ENCODE data around the gene DLGAP1. TPM values are rescaled to one million over a fixed set of nuclear protein-coding genes. Genes with fewer than 3 reads are reported as not detected.

DLGAP1 gene
- total and polyA plus RNA-seq, 3 donors from 2014 or later, result 18.6 to 93.8 (median 69.1) TPM

GRCh38 chr18:3794537-3795348 is 660.4 kb downstream of the DLGAP1 start:
- Histone ChIP-seq H3K4me3 (no peak overlapping the region), H3K27me3 (no peaks in the 10 kb centered on the region), H3K4me1 (no peaks in the 10 kb centered on the region), H3K9me3 (no peaks in the 10 kb centered on the region), H3K27ac (no peak overlapping the region), H3K36me3 (ENCODE audit: low read depth, missing control alignments) (no peaks in the 10 kb centered on the region)
- no peak for DNase-seq
- 52 to 57% methylated on average over 9 of the region's 9 CpGs for WGBS, 2 donors
- intact Hi-C loops (cut with DNase I; ENCODE audit: low total_unique reads), result loop anchor here (5.0 kb wide), 1 partner anchor 1168 kb away; no protein-coding TSS in a partner anchor
- TF ChIP-seq POLR2A (IDR thresholded peaks at IDR 0.05), result no peak
- no peak for TF ChIP-seq CTCF (IDR thresholded peaks at IDR 0.05)

DNA sequence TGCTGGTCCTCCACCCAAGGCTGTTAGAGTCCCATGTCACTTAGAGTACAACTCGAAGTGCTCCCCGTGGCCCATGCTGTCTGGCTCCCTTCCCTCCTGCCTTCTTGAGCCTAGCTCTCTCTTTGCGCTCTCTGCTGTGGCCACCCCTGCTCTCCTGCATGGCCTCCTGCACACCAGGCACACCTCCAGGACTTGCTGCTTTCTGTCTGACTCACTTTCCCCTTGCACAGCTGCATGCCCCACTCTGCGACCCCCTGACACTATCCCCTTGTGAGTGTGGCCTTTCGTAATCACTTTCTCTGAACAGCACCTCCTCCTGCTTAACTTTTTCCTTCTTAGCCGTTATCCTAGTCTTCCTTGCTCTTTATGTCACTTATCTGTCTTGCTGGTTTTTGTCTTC is 661.6 kb downstream of the DLGAP1 start:
- Histone ChIP-seq H3K36me3 (ENCODE audit: low read depth, missing control alignments) (no peaks in the 10 kb centered on the region), H3K4me3 (no peak overlapping the region), H3K9me3 (no peaks in the 10 kb centered on the region), H3K4me1 (no peaks in the 10 kb centered on the region), H3K27ac (no peak overlapping the region), H3K27me3 (no peaks in the 10 kb centered on the region)
- intact Hi-C loops (cut with DNase I; ENCODE audit: low total_unique reads), result no loop called here
- no peak for DNase-seq
- TF ChIP-seq POLR2A (IDR thresholded peaks at IDR 0.05) (no peak), CTCF (IDR thresholded peaks at IDR 0.05) (no peak)
- WGBS, 2 donors, result 85 to 86% methylated on average over 6 of the region's 6 CpGs

GRCh38 chr18:3793111-3793510 is 662.0 kb downstream of the DLGAP1 start:
- H3K36me3 ChIP-seq (ENCODE audit: low read depth, missing control alignments), result no peaks in the 10 kb centered on the region
- intact Hi-C loops (cut with DNase I; ENCODE audit: low total_unique reads), result no loop called here

DNA sequence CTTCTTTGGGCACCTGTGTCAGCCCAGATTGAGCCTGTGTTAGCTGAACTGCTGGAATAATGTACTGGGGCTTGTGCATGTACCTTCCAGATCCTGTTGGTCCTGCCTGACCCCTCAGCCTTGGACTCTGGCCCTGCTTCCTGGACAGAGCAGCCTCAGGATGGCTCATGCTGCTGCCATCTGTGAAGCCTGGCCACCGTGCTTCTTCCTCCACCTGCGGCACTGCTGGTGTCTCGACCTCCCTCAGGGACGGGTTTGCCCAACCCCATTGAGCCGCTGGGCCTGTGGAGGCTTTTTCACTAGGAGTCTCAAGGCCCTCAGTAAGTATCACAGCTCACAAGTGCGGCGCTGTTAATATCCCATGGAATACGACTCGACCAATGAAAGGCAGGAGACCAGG is 662.4 kb downstream of the DLGAP1 start:
- intact Hi-C loops (cut with DNase I; ENCODE audit: low total_unique reads), result no loop called here
- no peak overlapping the region for H3K4me3 ChIP-seq
- 92 to 94% methylated on average over 9 of the region's 9 CpGs for WGBS, 2 donors
- no peaks in the 10 kb centered on the region for H3K4me1 ChIP-seq
- no peaks in the 10 kb centered on the region for H3K36me3 ChIP-seq (ENCODE audit: low read depth, missing control alignments)
- H3K9me3 ChIP-seq, result no peaks in the 10 kb centered on the region
- H3K27ac ChIP-seq, result no peak overlapping the region
- TF ChIP-seq CTCF (IDR thresholded peaks at IDR 0.05) (no peak), POLR2A (IDR thresholded peaks at IDR 0.05) (no peak)
- no peaks in the 10 kb centered on the region for H3K27me3 ChIP-seq
- no peak for DNase-seq

More at GRCh38 chr18:3793111-3793510, 662.0 kb downstream of the DLGAP1 start:
- Histone ChIP-seq H3K27ac (no peak overlapping the region), H3K27me3 (no peaks in the 10 kb centered on the region), H3K4me3 (no peak overlapping the region), H3K9me3 (no peaks in the 10 kb centered on the region), H3K4me1 (no peaks in the 10 kb centered on the region)
- WGBS, 2 donors, result 82 to 83% methylated on average over 5 of the region's 5 CpGs
- TF ChIP-seq POLR2A (IDR thresholded peaks at IDR 0.05) (no peak), CTCF (IDR thresholded peaks at IDR 0.05) (no peak)
- no peak for DNase-seq

- H3K9me3 ChIP-seq, result no peaks in the 10 kb centered on the region
- no peak overlapping the region for H3K4me3 ChIP-seq
- 60 to 65% methylated on average over 4 of the region's 4 CpGs for WGBS, 2 donors
- TF ChIP-seq CTCF (IDR thresholded peaks at IDR 0.05) (no peak), POLR2A (IDR thresholded peaks at IDR 0.05) (no peak)
- H3K36me3 ChIP-seq (ENCODE audit: low read depth, missing control alignments), result no peaks in the 10 kb centered on the region
- H3K27me3 ChIP-seq, result no peaks in the 10 kb centered on the region
- H3K27ac ChIP-seq, result no peak overlapping the region
- no peaks in the 10 kb centered on the region for H3K4me1 ChIP-seq
- intact Hi-C loops (cut with DNase I; ENCODE audit: low total_unique reads), result no loop called here
- DNase-seq, result no peak
Observed at GRCh38 chr18:3791238-3791637, 663.9 kb downstream of the DLGAP1 start.

All from testis (tissue), 3 donors.